ENCODE results near the gene RPL37. TPM values are rescaled to one million over a fixed set of nuclear protein-coding genes. Genes with fewer than 3 reads are reported as not detected.
"Not testable (repeated sequence)": the region's sequence is repeated elsewhere in the genome, so short reads cannot be mapped to it uniquely, and the experiment has no call there.

RPL37 gene
- total and polyA plus RNA-seq, 7 donors, result 120 to 2,184 (median 170) TPM

- WGBS, 2 donors, result 88 to 92% methylated on average over 14 of the region's 14 CpGs
- Histone ChIP-seq H3K27ac (no peak overlapping the region), H3K4me3 (no peak overlapping the region), H3K9me3 (no peaks in the 10 kb centered on the region), H3K27me3 (no peaks in the 10 kb centered on the region), H3K36me3 (peaks cover 4 to 64% (median 42%) of the 10 kb centered on the region in 4 donors), H3K4me1 (peaks cover 0 to under 1% (median 0%) of the 10 kb centered on the region in 4 donors)
- no peak for TF ChIP-seq CTCF (IDR thresholded peaks at IDR 0.05)
- no peak for TF ChIP-seq POLR2AphosphoS5 (IDR thresholded peaks at IDR 0.05)
- TF ChIP-seq EP300 (IDR thresholded peaks at IDR 0.05), result no peak
- TF ChIP-seq POLR2A (IDR thresholded peaks at IDR 0.05), result no peak
- DNase-seq, result no peak
- intact Hi-C loops (cut with DNase I), result no loop called here
These were observed 7.6 kb downstream of the RPL37 start for GRCh38 chr5:40827188-40827977.

- no peak for DNase-seq
- Histone ChIP-seq H3K36me3 (peaks cover 4 to 57% (median 35%) of the 10 kb centered on the region in 4 donors), H3K27me3 (no peaks in the 10 kb centered on the region), H3K4me1 (no peaks in the 10 kb centered on the region), H3K4me3 (no peak overlapping the region), H3K9me3 (no peaks in the 10 kb centered on the region), H3K27ac (no peak overlapping the region)
- intact Hi-C loops (cut with DNase I), result no loop called here
- TF ChIP-seq POLR2AphosphoS5 (IDR thresholded peaks at IDR 0.05), result no peak
- TF ChIP-seq EP300 (IDR thresholded peaks at IDR 0.05), result no peak
- no peak for TF ChIP-seq CTCF (IDR thresholded peaks at IDR 0.05)
- no peak for TF ChIP-seq POLR2A (IDR thresholded peaks at IDR 0.05)
- WGBS, 2 donors, result 92 to 93% methylated on average over 5 of the region's 5 CpGs
These were observed 8.4 kb downstream of the RPL37 start for GRCh38 chr5:40826489-40827187.

GRCh38 chr5:40825461-40826043, 9.5 kb downstream of the RPL37 start:
- H3K27ac ChIP-seq; intact Hi-C loops (cut with DNase I); H3K4me1 ChIP-seq; DNase-seq; H3K9me3 ChIP-seq; H3K27me3 ChIP-seq; H3K4me3 ChIP-seq: not testable (repeated sequence)
- H3K36me3 ChIP-seq, result peaks cover 4 to 46% (median 24%) of the 10 kb centered on the region in 4 donors
- WGBS, 2 donors, result 93 to 94% methylated on average over 11 of the region's 11 CpGs

- Histone ChIP-seq H3K27ac (no peak overlapping the region), H3K9me3 (no peaks in the 10 kb centered on the region), H3K4me3 (no peak overlapping the region), H3K27me3 (no peaks in the 10 kb centered on the region), H3K36me3 (peaks cover 4 to 25% (median 12%) of the 10 kb centered on the region in 4 donors), H3K4me1 (no peaks in the 10 kb centered on the region)
- intact Hi-C loops (cut with DNase I), result no loop called here
- TF ChIP-seq POLR2AphosphoS5 (IDR thresholded peaks at IDR 0.05) (no peak), EP300 (IDR thresholded peaks at IDR 0.05) (no peak), POLR2A (IDR thresholded peaks at IDR 0.05) (no peak), CTCF (IDR thresholded peaks at IDR 0.05) (no peak)
- 58 to 67% methylated on average over 1 of the region's 1 CpG for WGBS, 2 donors
- no peak for DNase-seq
These were observed 11.6 kb downstream of the RPL37 start for GRCh38 chr5:40823459-40823858.

GRCh38 chr5:40813698-40814281, 21.2 kb downstream of the RPL37 start:
- intact Hi-C loops (cut with DNase I), result no loop called here
- Histone ChIP-seq H3K27me3 (no peaks in the 10 kb centered on the region), H3K27ac (no peak overlapping the region), H3K4me3 (no peak overlapping the region), H3K4me1 (no peaks in the 10 kb centered on the region), H3K36me3 (no peaks in the 10 kb centered on the region), H3K9me3 (no peaks in the 10 kb centered on the region)
- DNase-seq, result no peak
- TF ChIP-seq CTCF (IDR thresholded peaks at IDR 0.05) (no peak), EP300 (IDR thresholded peaks at IDR 0.05) (no peak), POLR2A (IDR thresholded peaks at IDR 0.05) (no peak), POLR2AphosphoS5 (IDR thresholded peaks at IDR 0.05) (no peak)
- WGBS, 2 donors, result 85 to 86% methylated on average over 2 of the region's 2 CpGs

All from sigmoid colon (tissue), 7 donors.